ENCODE results near the gene USP3. TPM values are rescaled to one million over a fixed set of nuclear protein-coding genes. Genes with fewer than 3 reads are reported as not detected.

USP3 gene
- total and polyA plus RNA-seq, 2 donors: 32.6 to 57.6 TPM

DNA sequence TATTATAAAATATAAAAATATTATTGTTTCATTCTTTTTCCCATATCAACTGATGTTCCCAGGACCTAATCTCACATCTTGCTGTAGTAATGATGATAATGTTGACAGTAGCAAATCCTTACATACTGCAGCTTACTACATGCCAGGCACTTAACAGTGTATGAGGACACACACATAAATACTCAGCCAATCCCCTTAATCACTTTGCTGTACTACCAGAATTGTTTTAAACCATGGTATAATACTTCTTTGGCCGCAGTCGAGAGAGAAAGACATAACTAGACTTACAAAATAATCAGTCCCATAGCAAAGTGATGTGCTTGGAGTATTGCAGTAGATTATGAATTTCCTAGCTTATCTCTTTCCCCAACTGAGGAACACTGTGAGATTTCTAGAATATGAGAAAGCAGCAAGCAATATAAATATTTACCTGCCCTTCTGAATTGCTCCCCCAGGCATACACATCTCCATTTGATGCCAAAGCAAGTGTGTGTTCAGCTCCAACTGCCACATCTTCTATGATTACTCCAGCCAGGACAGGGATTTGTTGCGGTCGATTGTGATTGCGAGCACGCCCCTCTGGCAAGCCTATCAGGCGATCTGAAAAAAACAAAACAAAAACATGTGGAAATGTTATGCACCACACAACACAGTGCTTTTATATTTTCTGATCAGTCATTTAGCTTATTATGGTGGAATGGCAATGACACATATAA is 125.8 kb downstream of the USP3 start:
- peaks cover 50 to 78% of the 10 kb centered on the region in 2 donors for H3K36me3 ChIP-seq (ENCODE audit: control insufficient read depth in 2 of 2, insufficient read depth in 2 of 2, low read length in 1 of 2)
- WGBS: 96% methylated on average over 7 of the region's 7 CpGs
- H3K4me3 ChIP-seq (ENCODE audit: low read length in 2 of 2): no peak overlapping the region
- no peak overlapping the region for H3K27ac ChIP-seq (ENCODE audit: low read depth in 1 of 2, low read length in 1 of 2)
- H3K4me1 ChIP-seq (ENCODE audit: control insufficient read depth in 2 of 2, insufficient read depth in 2 of 2, low read length in 2 of 2): no peaks in the 10 kb centered on the region
- H3K27me3 ChIP-seq (ENCODE audit: control insufficient read depth in 2 of 2, insufficient read depth in 1 of 2, low read length in 1 of 2): no peaks in the 10 kb centered on the region
- no peaks in the 10 kb centered on the region for H3K9me3 ChIP-seq (ENCODE audit: control insufficient read depth in 2 of 2, insufficient read depth in 1 of 2, low read length in 1 of 2)
- no peak for DNase-seq (ENCODE audit: low read depth in 6 of 9, low spot score in 9 of 9)

DNA sequence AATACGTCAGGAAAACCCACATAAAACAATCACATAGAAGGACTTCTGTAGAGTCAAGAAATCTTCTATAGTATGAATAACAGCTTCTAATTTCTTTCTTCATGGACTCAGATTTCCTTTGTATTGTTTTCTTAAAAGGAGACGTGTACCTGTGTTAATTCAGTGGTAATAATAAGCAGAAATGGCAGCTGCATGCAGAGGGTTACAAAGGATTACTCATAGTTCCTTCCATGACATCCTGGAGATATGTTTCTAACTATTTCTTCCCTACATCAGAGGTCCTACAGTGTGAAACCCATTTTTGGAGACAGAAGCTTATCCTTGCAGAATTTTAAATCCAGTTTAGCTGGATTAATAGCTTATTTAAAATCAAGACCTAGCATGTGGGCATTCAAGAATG is 128.9 kb downstream of the USP3 start:
- peaks cover 57 to 81% of the 10 kb centered on the region in 2 donors for H3K36me3 ChIP-seq (ENCODE audit: control insufficient read depth in 2 of 2, insufficient read depth in 2 of 2, low read length in 1 of 2)
- no peak overlapping the region for H3K27ac ChIP-seq (ENCODE audit: low read depth in 1 of 2, low read length in 1 of 2)
- no peaks in the 10 kb centered on the region for H3K4me1 ChIP-seq (ENCODE audit: control insufficient read depth in 2 of 2, insufficient read depth in 2 of 2, low read length in 2 of 2)
- H3K4me3 ChIP-seq (ENCODE audit: low read length in 2 of 2): no peak overlapping the region
- H3K9me3 ChIP-seq (ENCODE audit: control insufficient read depth in 2 of 2, insufficient read depth in 1 of 2, low read length in 1 of 2): no peaks in the 10 kb centered on the region
- H3K27me3 ChIP-seq (ENCODE audit: control insufficient read depth in 2 of 2, insufficient read depth in 1 of 2, low read length in 1 of 2): no peaks in the 10 kb centered on the region
- no peak for DNase-seq (ENCODE audit: low read depth in 6 of 9, low spot score in 9 of 9)
- 95% methylated on average over 2 of the region's 2 CpGs for WGBS

- Histone ChIP-seq H3K36me3 (ENCODE audit: control insufficient read depth in 2 of 2, insufficient read depth in 2 of 2, low read length in 1 of 2) (peaks cover 59 to 84% of the 10 kb centered on the region in 2 donors), H3K9me3 (ENCODE audit: control insufficient read depth in 2 of 2, insufficient read depth in 1 of 2, low read length in 1 of 2) (no peaks in the 10 kb centered on the region), H3K27ac (ENCODE audit: low read depth in 1 of 2, low read length in 1 of 2) (no peak overlapping the region), H3K27me3 (ENCODE audit: control insufficient read depth in 2 of 2, insufficient read depth in 1 of 2, low read length in 1 of 2) (no peaks in the 10 kb centered on the region), H3K4me1 (ENCODE audit: control insufficient read depth in 2 of 2, insufficient read depth in 2 of 2, low read length in 2 of 2) (no peaks in the 10 kb centered on the region), H3K4me3 (ENCODE audit: low read length in 2 of 2) (no peak overlapping the region)
- 96% methylated on average over 1 of the region's 1 CpG for WGBS
- DNase-seq (ENCODE audit: low read depth in 6 of 9, low spot score in 9 of 9): no peak
Observed at GRCh38 chr15:63634154-63634553, 129.8 kb downstream of the USP3 start.

DNA sequence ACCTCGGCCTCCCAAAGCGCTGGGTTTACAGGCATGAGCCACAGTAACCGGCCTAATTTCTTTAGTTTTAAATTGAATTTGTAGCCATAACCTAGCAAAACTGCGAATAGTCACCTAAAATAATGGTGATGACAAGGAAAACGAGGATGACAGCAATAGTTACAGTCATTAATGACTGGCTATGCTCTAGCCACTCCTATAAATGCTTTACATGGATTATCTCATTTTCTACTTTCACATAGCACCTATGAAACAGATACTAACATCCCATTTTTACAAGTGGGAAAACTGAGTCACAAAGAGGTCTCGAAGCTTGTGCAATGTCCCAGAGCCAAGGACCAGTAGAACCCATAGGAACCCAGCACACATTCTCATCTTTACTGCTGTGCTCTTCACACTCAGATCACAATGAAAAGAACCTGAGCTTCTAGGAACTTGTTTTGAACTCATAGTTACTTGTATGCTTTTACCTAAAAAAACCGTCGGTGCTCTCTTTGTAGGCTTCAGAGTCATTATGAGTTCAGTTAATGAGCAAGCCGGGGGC is 132.2 kb downstream of the USP3 start:
- 98% methylated on average over 9 of the region's 9 CpGs for WGBS
- H3K36me3 ChIP-seq (ENCODE audit: control insufficient read depth in 2 of 2, insufficient read depth in 2 of 2, low read length in 1 of 2): peaks cover 55 to 83% of the 10 kb centered on the region in 2 donors

GRCh38 chr15:63638839-63639238 is 134.4 kb downstream of the USP3 start:
- 96% methylated on average over 1 of the region's 1 CpG for WGBS
- DNase-seq (ENCODE audit: low read depth in 6 of 9, low spot score in 9 of 9): no peak
- Histone ChIP-seq H3K27ac (ENCODE audit: low read depth in 1 of 2, low read length in 1 of 2) (no peak overlapping the region), H3K27me3 (ENCODE audit: control insufficient read depth in 2 of 2, insufficient read depth in 1 of 2, low read length in 1 of 2) (no peaks in the 10 kb centered on the region), H3K4me3 (ENCODE audit: low read length in 2 of 2) (no peak overlapping the region), H3K9me3 (ENCODE audit: control insufficient read depth in 2 of 2, insufficient read depth in 1 of 2, low read length in 1 of 2) (no peaks in the 10 kb centered on the region), H3K36me3 (ENCODE audit: control insufficient read depth in 2 of 2, insufficient read depth in 2 of 2, low read length in 1 of 2) (peaks cover 47 to 81% of the 10 kb centered on the region in 2 donors), H3K4me1 (ENCODE audit: control insufficient read depth in 2 of 2, insufficient read depth in 2 of 2, low read length in 2 of 2) (no peaks in the 10 kb centered on the region)

More for the DNA sequence above, 132.2 kb downstream of the USP3 start:
- Histone ChIP-seq H3K4me3 (ENCODE audit: low read length in 2 of 2) (no peak overlapping the region), H3K27ac (ENCODE audit: low read depth in 1 of 2, low read length in 1 of 2) (no peak overlapping the region), H3K9me3 (ENCODE audit: control insufficient read depth in 2 of 2, insufficient read depth in 1 of 2, low read length in 1 of 2) (no peaks in the 10 kb centered on the region), H3K4me1 (ENCODE audit: control insufficient read depth in 2 of 2, insufficient read depth in 2 of 2, low read length in 2 of 2) (no peaks in the 10 kb centered on the region), H3K27me3 (ENCODE audit: control insufficient read depth in 2 of 2, insufficient read depth in 1 of 2, low read length in 1 of 2) (no peaks in the 10 kb centered on the region)
- no peak for DNase-seq (ENCODE audit: low read depth in 6 of 9, low spot score in 9 of 9)

DNA sequence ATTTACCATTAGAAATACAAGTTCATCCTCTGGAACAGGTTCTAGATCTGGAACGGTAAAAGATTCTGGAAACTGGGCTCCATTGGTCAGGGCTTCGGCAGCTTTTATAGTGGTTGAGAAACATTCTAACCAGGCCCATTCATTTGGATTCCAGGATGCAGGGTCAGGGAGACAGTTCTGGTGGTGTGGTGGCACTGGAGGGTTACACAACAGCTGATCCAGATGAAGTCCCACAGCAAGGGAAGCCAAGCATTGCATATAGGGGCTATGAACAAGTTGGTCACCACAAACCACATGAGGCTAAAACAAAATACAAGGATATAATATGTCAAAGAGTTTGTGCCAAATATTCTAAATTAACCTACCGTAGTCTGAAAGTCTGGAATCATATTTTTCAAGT is 135.8 kb downstream of the USP3 start:
- Histone ChIP-seq H3K27me3 (ENCODE audit: control insufficient read depth in 2 of 2, insufficient read depth in 1 of 2, low read length in 1 of 2) (no peaks in the 10 kb centered on the region), H3K9me3 (ENCODE audit: control insufficient read depth in 2 of 2, insufficient read depth in 1 of 2, low read length in 1 of 2) (no peaks in the 10 kb centered on the region), H3K4me1 (ENCODE audit: control insufficient read depth in 2 of 2, insufficient read depth in 2 of 2, low read length in 2 of 2) (no peaks in the 10 kb centered on the region), H3K36me3 (ENCODE audit: control insufficient read depth in 2 of 2, insufficient read depth in 2 of 2, low read length in 1 of 2) (peaks cover 49 to 83% of the 10 kb centered on the region in 2 donors), H3K27ac (ENCODE audit: low read depth in 1 of 2, low read length in 1 of 2) (no peak overlapping the region), H3K4me3 (ENCODE audit: low read length in 2 of 2) (no peak overlapping the region)
- DNase-seq (ENCODE audit: low read depth in 6 of 9, low spot score in 9 of 9): no peak
- whole genome bisulfite sequencing: 97% methylated on average over 3 of the region's 3 CpGs

Other genes starting within 250 kb of the USP3 start
- 11.0 TPM for gene APH1B, start 227.0 kb upstream of the USP3 start, total RNA-seq
- gene APH1B, start 227.0 kb upstream of the USP3 start, polyA plus RNA-seq: 9.5 TPM
- gene CA12, start 122.7 kb upstream of the USP3 start, total RNA-seq: 0.09 TPM
- gene CA12, start 122.7 kb upstream of the USP3 start, polyA plus RNA-seq: 0.16 TPM
- 0.33 TPM for gene FBXL22, start 92.8 kb downstream of the USP3 start, total RNA-seq
- gene FBXL22, start 92.8 kb downstream of the USP3 start, polyA plus RNA-seq: 0.68 TPM